ENCODE results near the gene POLR3B. TPM values are rescaled to one million over a fixed set of nuclear protein-coding genes. Genes with fewer than 3 reads are reported as not detected.

Gene POLR3B
- total and polyA plus RNA-seq, 2 of the 8 experiments (the other 6 are each of a cell fraction or from before 2014, with no cell fraction given) = 5.0 to 13.2 TPM

DNA sequence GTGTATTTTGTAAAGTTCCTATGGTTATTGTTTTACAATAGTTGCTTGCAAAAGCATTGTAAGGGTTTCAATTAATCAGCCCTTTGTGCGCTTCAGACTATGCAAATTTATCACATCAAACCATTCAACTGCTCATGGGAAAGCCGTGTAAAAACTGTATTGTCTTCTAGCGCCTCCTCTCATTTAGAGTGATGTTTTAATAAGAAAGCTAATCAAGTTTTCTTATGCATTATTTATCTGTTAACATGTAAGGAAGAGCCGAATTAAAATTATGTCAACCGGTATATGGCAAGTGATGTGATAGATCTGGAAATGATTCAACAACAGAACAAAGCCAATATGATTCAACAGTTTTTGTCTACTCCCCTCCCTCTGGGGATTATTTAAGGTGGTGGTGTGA is 132.7 kb downstream of the POLR3B start:
- no peaks in the 10 kb centered on the region for H4K20me1 ChIP-seq (replicated peaks in 1 of 2; ENCODE audit: control insufficient read depth in 1 of 2, insufficient read depth in 2 of 2, low read length in 2 of 2)
- no peak overlapping the region for H3K4ac ChIP-seq (replicated peaks; ENCODE audit: insufficient read length, low read depth, low read length)
- no peaks in the 10 kb centered on the region for H3K79me1 ChIP-seq (ENCODE audit: low read depth, low read length)
- H3K4me3 ChIP-seq (ENCODE audit: extremely low read depth in 1 of 4, insufficient read depth in 2 of 4, low read depth in 3 of 4, low read length in 4 of 4) = no peak overlapping the region
- H2BK20ac ChIP-seq (ENCODE audit: low read length) = no peak overlapping the region
- no peak overlapping the region for H4K8ac ChIP-seq (ENCODE audit: extremely low read depth, insufficient read depth, low read length)
- H3K27ac ChIP-seq (ENCODE audit: low read depth, low read length) = no peak overlapping the region
- H4K5ac ChIP-seq (ENCODE audit: insufficient read length, low read depth, low read length) = no peak overlapping the region
- H3K14ac ChIP-seq (ENCODE audit: insufficient read length) = no peak overlapping the region
- ChIA-PET POLR2A (ENCODE audit: partially characterized antibody) (interaction anchor here (1.2 kb wide), 1 partner anchor 9 kb away, joined by 3 read pairs; no protein-coding TSS in a partner anchor), CTCF (ENCODE audit: partially characterized antibody) (interaction anchor here (0.9 to 2.1 kb wide), 5 partner anchors 9 to 429 kb away, joined by 3 to 9 read pairs (median 3); no protein-coding TSS in a partner anchor)
- H3K18ac ChIP-seq (ENCODE audit: extremely low read depth, low read length) = no peak overlapping the region
- no peak overlapping the region for H3K4me2 ChIP-seq (ENCODE audit: insufficient read depth in 1 of 2, low read depth in 2 of 2, low read length in 2 of 2)
- no peaks in the 10 kb centered on the region for H3K23me2 ChIP-seq (ENCODE audit: low read depth, low read length)
- H2BK15ac ChIP-seq (ENCODE audit: low read length) = no peak overlapping the region
- H3K27me3 ChIP-seq (replicated peaks in 1 of 4; ENCODE audit: control insufficient read depth in 3 of 4, extremely low read depth in 1 of 4, insufficient read depth in 3 of 4, low read length in 3 of 4) = no peaks in the 10 kb centered on the region
- H2AK5ac ChIP-seq (ENCODE audit: low read depth, low read length) = no peak overlapping the region
- H3K4me1 ChIP-seq (replicated peaks in 1 of 4; ENCODE audit: control insufficient read depth in 3 of 4, insufficient read depth in 4 of 4, low read length in 3 of 4) = peaks cover 0 to 4% (median 0%) of the 10 kb centered on the region in 4 experiments; a peak in 3 of 7 replicates
- no peaks in the 10 kb centered on the region for H3K9me3 ChIP-seq (ENCODE audit: insufficient read depth in 2 of 2, low read depth in 1 of 2, low read length in 1 of 2)
- no peaks in the 10 kb centered on the region for H3K36me3 ChIP-seq (ENCODE audit: control insufficient read depth in 2 of 4, insufficient read depth in 4 of 4, low read length in 3 of 4)
- H2AFZ ChIP-seq (ENCODE audit: low read length) = no peak overlapping the region
- no peak overlapping the region for H2BK120ac ChIP-seq (replicated peaks; ENCODE audit: low read depth, low read length)
- FAIRE-seq (no peak), DNase-seq (ENCODE audit: low read depth in 1 of 2, low spot score in 2 of 2) (no peak)
- no peak overlapping the region for H3K9ac ChIP-seq (replicated peaks in 1 of 4; ENCODE audit: extremely low read depth in 1 of 4, low read depth in 3 of 4, low read length in 3 of 4)
- no peak overlapping the region for H4K91ac ChIP-seq (replicated peaks; ENCODE audit: insufficient read length, low read length)
- no peak for TF ChIP-seq EP300 (IDR thresholded peaks at IDR 0.05; ENCODE audit: borderline replicate concordance in 1 of 2, low read depth in 2 of 2, low read length in 2 of 2)
- no peak for TF ChIP-seq CEBPB (IDR thresholded peaks at IDR 0.05; ENCODE audit: low read depth, low read length)
- TF ChIP-seq BRCA1 (IDR thresholded peaks at IDR 0.05; ENCODE audit: low read depth, low read length) = no peak
- no peak for TF ChIP-seq POU5F1 (IDR thresholded peaks at IDR 0.05; ENCODE audit: low read depth, low read length)
- H2BK5ac ChIP-seq (ENCODE audit: low read depth, low read length) = no peak overlapping the region
- H3K56ac ChIP-seq (replicated peaks; ENCODE audit: insufficient read length, low read depth, low read length) = no peak overlapping the region
- 89% methylated on average over 5 of the region's 5 CpGs; no CpG with 5 or more reads in 1 of the 2 experiments for WGBS, 2 experiments (ENCODE audit: extremely low coverage in 1 of 2, insufficient coverage in 1 of 2, insufficient read length in 1 of 2, insufficient replicate concordance in 2 of 2, low coverage in 1 of 2, low lambda C conversion rate in 2 of 2, missing lambda C conversion rate in 1 of 2)
- no peaks in the 10 kb centered on the region for H3K79me2 ChIP-seq (ENCODE audit: control insufficient read depth in 1 of 2, insufficient read depth in 2 of 2, low read length in 2 of 2)
- no peak overlapping the region for H3K23ac ChIP-seq (ENCODE audit: insufficient read length)
- no peak overlapping the region for H2BK12ac ChIP-seq (ENCODE audit: low read depth, low read length)

All from H1 (cell line).